ENCODE data around the gene FCN1.

The FCN1 gene

DNA sequence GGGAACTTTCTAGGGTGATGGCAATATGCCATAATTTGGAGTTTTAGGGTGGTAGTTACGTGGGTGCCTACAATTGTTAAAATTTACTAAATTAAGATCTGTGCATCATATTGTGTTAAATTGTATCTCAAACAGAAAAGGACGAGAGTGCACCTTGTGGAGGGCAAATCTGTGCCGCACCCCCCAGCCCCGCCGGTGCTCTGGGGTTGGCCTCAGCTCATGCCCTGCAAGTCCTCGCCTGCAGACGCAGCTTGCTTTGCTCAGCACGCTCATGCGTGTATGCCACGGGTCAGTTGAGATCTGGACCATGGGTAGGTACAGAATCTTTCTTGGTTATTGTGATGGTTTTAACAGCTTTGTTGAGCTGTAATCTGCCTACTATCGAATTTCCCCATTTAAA, 33.7 kb upstream of the FCN1 start:
- no peak for DNase-seq

DNA sequence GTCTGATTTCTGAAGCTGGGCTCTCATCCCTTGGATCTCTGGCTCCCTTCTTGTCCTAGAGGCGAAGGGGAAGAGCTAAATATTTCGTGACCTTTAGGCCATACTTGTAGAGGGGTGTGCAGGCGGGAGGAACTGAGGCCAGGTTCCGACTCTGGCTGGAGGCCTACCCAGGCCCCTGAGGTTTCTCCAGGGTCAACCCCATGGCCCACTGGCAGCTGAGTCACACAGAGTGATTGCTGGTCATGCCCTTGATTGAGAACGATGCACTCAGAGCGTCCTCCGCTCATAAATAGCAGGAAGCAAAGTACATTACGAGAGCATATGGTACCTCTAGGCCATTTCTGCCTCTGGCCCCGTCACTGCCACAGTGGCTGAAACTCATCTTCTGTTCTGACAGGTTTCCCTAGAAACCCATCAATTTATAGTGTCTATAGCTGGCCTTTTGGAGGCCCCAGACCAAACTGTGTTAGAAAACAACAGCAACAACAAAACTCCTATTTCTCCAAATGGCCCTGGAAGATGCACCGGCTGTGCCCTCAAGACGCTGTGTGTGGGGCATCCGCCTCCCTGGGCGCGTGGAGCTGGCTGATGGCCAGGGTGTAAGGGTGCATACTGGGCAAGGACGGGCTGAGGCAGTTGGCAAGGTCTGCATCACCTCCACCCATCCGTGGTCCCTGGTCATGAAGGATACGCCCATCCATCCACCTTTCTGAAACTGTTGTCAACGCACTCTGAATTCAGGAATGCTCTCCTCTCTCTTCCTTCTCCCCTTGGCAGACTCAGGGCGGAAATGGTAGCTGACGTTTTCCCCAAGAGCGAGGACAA, 32.9 kb upstream of the FCN1 start:
- DNase-seq: no peak

DNA sequence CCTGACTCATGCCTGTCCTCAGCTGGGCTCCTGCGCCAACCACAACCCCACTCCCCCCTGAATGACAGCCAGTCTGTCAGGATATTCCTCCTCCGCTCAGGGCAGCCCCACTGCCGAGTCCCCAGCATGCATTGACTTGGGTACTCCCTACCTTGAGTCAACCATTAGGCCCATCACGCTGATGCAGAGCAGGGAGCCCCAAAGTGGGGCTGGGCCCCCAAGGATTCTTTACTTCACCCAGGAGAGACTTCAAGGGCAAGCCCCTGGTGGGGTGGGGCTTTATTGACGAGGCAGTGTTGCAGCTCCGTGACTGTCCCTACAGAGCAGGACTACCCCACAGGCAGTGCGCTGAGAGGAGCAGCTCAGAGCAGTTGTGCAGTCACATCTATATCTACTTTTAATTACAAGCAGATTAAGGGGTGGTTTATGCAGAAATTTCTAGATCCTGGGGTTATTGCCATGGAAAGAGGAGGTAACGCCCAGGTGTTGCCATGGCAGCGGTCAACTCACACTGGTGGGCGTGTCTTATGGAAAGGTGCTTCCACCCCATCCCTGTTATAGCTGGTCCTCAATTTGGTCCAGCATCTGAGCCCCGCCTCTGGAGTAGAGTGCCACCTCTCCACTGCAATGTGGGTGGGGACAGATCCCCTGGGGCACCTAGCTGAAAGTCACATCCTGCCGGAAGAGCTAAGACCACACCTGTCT, 32.1 kb upstream of the FCN1 start:
- DNase-seq: no peak

DNA sequence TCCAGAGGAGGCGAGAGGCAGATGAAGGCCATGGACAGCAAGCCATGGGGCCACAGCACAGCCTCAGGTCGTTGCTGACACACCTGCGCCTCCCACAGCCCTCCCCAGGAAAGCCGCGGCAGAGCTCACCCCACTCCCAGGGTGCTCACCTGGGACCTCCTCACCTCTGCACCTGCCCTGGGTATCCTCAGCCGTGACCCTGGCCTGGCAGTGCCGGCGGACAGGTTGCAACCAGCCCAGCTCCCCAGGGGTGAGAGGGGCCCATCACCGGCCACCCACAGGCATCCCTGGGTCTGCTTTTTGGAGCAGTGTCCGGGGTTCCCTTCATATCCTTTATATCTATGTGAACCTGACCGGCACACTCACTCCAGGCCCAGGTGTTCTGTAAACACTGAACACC, 30.4 kb upstream of the FCN1 start:
- no peak for DNase-seq

DNA sequence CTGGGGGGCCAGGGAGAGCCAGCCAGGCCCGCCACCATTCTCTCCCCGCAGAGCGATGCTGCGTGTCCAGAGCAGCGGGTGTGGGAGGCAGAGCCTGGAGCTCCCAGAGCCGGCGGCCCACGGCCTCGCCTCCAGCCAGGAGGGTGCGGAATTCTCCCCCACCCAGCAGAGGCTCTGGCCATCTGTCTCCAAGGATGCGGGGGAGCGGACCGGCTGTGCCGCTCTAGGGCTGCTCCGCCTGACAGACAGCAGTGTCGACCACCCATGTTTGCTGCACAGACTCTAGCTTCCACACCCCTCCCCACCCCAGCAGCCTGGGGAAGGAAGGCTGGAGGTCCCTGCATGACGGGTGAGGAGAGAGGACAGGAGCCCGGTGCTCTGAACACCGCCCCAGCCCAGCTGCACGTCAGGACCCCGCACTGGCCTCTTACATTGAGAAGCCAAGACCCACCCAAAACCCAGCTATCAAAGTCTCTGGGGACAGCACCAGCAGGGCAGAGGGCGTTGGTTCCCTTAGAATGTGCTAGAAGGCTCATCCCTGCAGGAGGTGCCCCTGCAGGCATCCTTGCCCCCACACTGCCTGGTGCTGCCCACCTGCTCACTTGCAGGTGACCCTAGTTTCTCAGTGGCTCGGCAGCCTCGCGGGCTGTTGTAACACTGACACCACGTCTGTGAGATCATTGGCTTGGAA, 29.7 kb upstream of the FCN1 start:
- DNase-seq: no peak

DNA sequence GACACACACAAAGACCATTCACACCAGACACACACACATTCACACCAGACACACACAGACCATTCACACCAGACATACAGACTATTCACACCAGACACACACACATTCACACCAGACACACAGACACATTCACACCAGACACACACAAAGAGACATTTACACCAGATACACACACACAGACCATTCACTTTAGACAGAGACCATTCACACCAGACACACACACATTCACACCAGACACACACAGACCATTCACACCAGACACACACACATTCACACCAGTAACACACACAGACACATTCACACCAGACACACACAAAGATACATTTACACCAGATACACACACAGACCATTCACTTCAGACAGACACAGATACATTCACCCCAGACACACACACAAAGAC, 29.0 kb upstream of the FCN1 start:
- DNase-seq: no peak

DNA sequence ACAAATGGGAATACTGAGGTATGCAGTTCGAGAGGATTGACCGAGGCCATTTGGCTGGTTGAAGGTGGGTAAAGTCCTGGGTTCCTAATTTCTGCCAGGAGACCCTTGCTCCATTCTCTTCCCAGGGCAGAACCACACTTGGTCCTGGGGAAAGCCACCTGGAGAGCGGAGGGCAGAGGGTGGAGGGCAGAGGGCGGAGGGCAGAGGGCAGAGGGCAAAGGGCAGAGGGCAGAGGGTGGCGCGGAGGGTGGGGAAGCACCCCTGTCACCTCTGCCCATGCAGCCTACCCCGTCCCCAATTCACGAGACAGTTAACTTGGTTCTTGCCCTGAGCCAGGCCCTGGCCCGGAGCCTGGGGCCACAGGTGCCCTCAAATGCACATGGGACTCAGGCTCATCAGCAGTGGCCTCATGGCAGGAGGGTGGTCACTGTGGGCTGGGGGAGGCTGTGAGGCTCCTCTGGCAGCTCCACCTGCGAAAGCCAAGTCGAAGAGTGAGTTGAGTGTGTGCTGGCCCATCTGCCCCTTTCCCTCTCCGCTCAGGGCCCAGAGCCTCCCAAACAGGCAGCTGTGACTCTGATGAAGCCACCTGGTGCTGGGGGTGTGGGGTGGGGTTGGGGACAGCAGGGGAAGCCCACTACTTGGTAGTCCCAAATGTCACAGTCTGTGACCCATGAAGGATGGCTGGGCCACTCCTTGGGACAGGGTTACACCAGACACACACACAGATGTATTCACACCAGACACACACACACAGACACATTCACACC, 28.0 kb upstream of the FCN1 start:
- DNase-seq: no peak

DNA sequence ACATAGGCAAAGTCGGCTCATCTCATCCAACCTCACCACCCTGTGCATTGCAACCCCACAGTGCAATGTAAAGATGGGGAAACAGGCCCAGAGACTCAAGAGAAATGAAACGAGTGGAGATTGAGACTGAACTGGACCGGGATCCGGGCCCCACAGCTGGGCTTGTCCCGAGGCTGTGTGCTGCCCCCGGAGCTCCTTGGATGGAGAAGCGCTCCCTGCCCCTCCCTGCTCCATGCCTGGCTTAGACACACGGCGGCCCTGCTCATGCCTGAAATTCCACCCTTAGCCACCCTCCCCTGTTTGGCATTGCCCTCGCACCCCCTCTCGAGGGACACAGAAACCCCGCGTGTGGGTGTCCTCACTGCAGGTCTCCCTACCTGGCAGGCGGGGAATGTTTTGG, 27.2 kb upstream of the FCN1 start:
- DNase-seq: no peak

DNA sequence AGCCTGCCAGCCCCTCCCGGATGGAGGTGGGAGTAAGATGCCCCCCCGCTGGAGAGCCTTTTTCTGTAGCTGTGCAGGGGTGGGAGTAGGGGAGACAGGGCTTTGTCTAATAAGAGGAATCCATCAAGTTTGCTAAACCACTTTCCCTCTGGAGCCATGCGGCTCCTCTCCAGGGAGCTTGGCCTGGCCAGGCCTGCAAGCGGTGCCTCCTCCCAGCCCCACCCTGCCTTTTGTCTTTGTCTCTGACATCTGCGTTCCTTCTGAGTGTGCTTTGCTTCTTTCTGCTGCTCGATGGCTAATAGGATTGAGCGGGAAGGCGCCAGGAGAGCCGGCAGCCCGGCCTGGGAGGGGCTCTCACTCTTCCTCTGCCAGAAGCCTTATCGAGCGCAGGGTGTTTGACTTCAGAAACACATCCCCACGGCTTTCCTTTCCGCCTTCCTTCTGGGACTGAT, 26.7 kb upstream of the FCN1 start:
- no peak for DNase-seq

DNA sequence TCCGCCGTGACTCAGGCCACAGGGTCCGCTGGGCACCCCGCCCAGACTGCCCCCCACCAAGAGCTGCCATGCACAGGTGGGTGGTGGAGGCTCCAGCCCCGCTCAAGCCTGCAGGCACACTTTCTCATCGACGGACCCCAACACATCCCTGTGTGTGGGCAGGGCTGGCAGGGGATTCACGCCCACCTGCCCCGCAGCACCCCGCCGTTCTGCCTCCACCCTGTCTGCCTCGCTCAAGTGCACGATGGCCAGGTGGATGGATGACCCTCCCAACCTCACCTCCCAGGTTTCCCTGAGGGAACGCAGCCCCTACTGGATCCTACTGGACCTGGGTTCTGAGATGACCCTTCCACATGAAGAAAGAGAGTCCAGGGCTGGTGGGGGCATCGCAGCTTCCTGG, 26.1 kb upstream of the FCN1 start:
- no peak for DNase-seq

DNA sequence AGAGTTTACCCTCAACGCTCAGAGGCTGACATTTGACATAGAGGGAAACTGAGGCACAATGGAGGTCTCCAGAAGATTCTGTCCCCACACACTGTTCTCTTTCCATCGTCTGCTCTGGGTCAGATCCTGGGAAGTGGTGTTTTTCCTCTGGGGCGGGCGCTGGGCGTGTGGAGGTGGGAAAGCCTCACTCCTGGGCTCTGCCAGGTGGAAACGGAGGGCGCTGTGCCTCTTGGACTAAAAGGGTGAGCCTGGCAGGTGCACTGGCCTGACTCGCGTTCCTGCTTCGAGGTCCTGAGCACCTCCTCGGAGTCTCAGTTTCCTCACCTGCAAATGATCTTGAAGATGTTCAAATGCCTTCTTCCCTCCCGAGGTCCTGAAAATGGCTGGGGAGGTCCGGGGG, 25.7 kb upstream of the FCN1 start:
- DNase-seq: no peak

DNA sequence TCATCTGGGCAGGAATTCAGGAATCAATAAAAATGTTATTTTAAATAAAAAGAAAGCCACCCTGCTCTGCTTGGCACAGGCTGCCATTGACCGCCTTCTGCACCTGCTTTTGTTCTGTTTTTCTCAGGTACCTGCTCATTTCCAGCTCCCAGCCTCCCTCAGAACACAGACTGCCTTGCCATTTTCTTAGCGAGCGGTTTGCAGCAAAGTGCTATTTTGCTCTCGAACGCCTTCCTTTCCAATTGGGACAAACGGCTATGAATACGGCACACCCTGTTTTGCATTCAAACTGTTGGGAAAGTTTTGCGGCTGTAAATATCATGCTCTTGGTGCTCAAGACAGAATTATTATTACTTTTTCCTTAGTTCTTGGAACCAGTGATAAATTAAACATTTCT, 25.1 kb upstream of the FCN1 start:
- DNase-seq: no peak

DNA sequence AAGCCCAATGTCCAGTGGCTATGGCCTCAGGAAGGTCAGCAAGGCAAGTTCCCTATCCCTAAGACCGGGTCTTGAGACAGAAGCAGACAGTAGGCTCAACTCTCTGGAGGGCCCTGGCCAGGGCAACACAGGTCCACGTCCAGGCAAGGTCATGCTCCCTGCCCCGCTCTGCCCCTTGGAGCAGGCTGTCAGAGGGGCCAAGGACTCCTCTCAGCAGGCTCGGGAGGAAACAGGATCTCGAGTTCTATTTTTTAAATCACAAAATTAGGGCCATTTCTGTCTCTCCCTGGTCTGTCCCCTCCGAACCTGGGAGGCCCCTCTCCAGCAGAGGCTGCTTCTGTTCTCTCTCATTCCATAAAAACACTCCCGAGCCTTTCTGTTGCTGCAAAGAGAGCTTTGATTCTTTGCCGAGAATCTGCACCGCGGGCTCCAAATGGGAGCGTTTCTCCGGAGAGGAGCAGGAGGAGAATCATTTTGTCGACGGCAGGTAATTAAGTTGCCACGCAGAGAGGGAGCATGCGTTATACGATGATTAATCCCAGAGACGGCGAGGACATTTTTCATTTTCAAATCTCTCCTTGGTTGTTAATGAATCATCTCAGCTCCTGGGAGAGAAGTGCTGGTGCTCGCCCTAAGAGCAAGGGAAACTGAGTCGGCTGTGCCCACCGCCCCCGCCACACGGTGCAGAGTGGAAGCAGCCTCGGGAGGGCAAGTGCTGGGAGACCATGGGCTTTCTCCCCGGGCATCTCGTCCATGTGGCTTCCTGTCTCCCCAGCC, 24.5 kb upstream of the FCN1 start:
- no peak for DNase-seq

DNA sequence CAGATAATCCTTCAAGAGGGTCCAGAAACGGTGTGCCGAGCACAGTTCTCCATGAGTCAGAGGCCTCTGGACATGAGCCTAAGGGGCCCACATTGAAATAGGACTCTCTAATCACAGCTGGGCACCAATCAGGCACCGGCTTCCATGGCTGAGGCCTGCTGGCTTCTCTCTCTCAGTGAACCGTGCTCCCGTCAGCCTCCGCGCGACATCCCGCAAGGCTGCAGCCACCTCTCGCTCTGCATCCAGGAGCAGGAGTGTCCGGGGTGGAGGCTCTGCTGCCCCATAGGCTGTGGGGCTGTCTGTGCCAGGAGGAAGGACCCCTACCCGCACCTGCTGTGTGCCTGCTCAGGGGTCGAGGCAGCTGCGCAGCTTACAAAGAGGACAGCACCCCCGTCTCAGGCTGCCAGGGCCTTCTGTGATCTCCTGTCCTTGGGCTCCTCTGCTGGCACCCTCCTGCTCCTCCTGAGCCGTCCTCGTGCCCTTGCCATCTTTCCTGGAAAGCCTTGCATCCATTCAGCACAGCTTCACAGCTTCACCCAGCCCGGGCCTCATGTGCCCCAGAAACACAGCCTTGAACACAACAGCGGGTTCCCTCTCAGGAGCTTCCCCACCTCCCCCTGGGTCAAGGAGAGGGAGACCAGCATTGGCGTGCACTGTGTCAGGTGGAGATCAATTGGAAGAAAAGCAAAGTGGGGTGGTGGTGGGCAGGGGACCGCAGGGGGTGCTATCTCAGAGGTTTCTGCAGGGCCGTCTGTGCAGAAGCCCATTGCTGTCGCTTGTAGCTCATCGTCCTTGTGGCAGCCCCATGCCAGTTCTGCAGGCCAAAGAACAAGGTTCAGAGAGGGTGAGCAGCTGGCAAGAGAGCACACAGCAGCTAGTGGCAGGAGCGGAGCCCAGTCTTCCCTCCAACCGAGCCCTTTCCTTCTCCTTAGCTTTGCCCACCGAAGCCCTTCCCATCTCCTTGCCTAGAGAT, 22.8 kb upstream of the FCN1 start:
- DNase-seq: no peak

DNA sequence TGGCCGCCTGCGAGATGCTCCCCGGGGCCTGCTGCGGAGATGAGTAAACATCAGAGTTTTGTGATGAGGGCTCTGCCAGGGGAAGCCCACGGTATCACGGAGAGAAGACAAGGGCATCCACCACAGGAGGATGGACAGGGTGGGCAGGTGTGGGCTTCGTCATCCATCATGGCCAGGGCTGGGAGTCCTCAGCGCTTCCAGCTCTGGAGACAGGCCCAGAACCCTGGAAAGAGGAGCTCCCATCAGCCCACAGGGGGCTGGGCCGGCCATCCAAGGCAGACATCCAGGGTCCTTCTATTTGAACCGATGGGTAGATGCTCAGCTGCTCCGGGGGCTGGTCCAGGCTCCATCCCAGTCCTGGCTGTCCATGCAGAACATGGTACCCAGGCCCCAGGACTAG, 22.1 kb upstream of the FCN1 start:
- no peak for DNase-seq

DNA sequence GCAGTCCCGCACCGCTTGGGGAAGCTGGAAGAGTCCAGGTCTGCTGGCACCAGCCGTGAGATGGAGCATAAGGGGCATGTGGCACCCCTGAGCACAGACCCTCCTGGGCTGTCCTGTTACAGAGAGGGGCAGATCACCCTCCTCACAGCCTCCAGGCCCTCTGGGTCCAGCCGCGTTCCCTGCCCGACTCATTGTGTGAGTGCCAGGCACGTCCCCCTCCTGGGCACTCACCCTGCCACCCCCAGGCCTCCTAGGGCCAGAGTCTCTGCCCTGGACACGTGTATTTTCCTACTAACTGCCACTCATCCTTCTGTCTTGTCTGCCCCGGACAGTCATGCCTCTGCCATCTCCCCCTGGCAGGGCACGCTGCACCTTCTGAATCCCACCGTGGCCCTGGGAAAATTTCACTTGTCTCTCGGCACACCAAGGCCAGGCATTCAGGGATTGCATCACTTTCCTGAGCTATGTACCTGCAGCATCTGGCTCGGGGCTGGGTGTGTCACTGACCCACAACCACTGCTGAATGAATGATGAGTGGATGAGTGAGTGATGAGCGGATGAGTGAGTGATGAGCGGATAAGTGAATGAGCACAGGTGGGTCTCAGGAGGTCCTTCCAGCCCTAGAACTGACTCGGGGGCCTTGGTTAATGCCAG, 21.5 kb upstream of the FCN1 start:
- DNase-seq: no peak

DNA sequence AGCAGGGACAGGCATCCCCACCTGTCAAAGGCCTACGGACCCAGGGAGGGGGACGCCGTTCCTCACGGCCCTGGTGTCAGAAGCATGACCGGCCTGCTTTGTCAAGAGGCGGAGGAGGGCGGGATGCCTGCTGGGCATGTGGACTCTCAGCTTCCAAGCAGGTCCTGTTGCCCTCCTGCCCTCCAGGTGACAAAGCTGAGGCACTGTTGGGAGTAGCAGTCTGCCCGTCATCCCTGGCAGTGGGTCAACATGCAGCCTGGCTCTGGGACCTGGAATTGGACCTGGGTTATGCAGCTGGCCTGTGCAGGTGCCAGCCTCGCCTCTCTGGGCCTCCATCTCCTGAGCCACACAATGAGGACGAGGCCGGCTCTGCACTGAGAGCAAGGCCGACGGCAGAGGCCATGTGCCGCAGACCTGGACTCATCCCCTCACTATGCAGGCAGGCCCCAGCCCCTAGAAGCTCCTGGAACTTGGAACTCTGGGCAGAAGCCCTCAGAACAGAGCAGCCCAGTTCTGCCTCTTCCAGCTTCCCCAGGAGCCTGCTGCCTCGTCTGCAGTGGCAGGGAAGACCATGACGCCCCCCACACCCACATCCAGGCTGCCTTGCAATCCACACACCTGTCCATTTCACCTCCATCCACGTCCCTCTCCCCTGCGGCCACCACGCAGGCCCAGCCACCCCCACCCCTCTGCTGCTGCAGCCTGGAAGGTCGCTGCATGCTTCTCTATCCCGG, 20.8 kb upstream of the FCN1 start:
- no peak for DNase-seq

DNA sequence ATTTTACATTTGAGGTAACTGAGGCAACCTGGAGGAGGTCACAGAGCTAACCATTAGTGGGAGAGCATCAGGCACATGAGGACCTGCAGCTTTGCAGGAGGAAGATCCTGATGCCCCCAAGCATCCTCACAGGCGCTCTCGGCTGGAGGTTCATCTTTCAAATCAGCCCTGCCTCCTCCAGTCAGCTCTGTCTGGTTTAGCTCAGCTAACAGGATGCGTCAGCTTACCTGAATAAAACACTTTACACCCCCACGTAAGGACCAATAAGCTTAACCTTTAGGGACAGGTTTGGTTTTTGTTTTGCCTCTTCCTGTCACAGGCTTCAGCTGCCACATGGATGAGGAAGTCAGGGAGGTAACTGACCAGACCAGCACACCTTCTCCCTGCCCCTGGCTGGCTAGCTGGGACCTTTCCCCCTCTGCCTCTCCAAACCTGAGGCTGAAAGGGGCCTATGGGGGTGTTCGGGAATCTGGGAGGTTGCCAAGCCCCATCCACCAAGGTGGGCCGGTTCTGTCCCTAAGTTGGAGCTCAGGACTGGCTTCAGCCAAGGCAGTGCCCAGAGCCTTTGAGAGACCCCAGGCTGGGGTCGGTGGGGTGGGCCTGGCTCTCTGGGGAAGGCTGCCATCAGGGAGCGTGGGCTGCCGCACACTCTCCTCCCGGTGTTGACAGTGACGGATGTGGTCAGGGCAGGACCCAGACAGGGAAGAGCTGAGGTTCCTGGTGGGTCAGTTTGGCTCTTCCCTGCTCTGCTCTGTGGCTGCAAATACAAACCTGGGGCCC, 20.0 kb upstream of the FCN1 start:
- no peak for DNase-seq

DNA sequence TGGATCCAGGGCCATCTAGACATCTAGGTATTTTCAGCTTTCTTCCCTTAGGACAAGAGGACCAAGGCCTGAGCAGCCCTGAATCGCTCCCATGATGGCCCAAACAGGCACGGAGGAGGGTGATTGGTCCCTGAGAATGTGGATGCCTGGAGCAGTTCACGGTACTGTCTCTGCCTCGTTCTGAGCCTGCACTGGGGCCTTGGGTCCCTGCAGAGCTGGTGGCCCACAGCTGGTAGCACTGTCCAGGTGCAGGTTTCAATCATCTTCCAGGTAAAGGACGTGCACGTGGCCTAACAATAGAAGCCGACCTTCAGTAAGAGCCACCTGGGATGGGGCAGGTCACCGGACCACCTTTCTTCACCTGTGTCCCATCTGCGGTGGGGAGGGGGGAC, 19.4 kb upstream of the FCN1 start:
- DNase-seq: no peak

All from hematopoietic multipotent progenitor cell treated with erythropoietin and hydrocortisone succinate and interleukin-3 and kit ligand, for 4 days (in vitro differentiated cells).